Activated CD4-positive, alpha-beta T cell treated with anti-CD3 and anti-CD28 coated beads, Interleukin-10, Interleukin-2, amounts not matched to agents 100 ng/mL and 50 ng/mL, durations not matched to agents 16 hours and 8 hours (primary cell): ENCODE results near the gene EFHD1.
"Not testable (repeated sequence)": the region's sequence is repeated elsewhere in the genome, so short reads cannot be mapped to it uniquely, and the experiment has no call there.

Experiments used
- DNase-seq: peaks from one replicate; pipeline ENCODE4 v3.0.0-alpha.2; 2020

EFHD1 gene

DNA sequence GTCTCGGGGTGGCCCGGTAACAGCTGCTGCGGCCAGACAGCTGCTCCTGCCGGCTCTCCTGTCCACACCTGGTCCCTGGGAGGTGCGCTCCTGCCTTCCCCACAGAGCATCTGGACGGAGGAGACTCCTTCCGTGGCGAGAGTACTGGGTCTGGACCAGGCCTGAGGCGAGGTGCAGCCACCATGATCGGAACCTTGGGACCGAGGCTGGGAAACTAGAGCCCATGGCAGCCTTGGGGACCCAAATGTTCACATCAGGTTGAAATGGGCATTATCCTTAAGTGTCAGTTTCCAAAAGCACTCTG lies 64.4 kb downstream of the EFHD1 start:
- peak; percentile 32 for DNase-seq

DNA sequence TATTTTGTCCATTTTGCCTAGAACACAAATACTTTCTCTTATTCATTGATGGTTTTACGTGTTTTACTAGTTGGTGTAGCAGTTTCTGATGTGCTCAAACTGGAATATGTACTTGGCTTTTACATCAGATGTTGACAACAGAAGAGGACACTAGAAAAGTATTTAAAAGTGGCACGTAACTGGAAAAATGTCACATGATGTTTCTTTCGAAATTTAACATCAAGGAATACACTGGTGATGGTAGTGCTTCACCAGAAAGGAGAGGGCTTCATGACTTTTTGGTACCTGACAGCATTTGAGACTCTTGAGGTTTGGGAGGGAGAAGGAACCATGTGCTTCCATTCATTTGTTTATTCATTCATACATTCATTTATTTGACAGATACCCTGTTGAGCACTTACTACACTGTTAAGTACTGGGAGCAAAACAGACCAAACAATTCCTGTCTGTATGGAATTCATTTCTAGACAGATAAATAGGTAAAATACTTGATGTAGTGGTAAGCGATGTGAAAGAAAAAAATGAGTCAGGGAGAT lies 65.2 kb downstream of the EFHD1 start:
- DNase-seq = no peak

DNA sequence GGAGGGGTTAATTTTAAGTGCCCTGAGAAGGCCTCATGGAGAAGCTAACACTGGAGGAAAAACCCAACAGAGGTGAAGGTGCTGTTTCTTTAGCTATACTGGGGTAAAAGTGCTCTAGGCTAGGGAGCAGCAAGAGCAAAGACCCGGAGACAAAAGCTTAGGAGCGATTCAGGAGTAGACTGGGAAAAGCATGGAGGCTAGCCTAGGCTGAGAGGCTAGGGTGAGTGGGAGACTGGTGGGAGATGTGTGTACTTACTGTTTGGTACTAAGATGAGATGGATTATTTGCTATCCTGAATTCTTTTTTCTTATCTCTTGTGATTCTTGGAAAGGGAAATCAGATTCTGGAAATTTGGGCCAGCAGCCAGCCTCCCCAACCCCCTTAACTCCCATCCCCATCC lies 65.7 kb downstream of the EFHD1 start:
- DNase-seq = no peak

DNA sequence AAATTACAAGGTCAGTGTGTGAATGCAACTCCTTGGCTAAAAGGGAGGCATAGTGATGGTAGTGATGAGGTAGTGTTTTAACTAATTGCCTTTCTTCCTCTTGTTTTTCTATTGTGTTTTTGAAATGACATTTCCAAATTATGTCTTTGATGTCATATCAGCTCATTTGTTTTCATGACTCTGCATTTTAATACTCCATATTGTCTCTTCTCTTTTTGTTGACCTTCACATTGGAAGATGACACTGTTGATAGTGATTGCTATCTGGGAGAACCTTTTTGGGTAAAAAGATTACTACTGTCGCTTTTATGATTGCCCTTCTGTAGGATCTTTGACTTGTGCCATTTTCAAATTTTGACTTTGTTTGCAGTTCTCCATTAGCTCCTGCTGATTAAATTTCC lies 66.8 kb downstream of the EFHD1 start:
- DNase-seq = no peak

DNA sequence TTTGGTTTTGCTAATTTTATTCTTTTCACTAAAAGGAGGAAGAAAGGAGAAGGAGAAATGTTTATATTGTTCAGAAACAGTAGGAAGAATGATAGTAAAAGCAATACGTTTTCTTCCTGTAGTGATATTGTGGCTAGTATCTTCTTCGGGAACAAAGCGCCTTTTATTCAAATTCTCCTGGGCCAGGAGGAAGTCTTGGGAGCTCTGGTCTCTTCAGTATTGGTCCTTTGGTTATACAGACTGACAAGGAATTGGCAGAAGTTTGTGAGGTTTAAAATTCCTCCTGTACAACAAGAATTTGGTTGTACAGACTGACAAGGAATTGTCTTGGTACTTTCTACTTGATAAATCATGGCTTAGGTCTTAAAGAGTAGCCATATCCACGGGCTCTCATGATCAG lies 73.7 kb downstream of the EFHD1 start:
- DNase-seq = no peak

DNA sequence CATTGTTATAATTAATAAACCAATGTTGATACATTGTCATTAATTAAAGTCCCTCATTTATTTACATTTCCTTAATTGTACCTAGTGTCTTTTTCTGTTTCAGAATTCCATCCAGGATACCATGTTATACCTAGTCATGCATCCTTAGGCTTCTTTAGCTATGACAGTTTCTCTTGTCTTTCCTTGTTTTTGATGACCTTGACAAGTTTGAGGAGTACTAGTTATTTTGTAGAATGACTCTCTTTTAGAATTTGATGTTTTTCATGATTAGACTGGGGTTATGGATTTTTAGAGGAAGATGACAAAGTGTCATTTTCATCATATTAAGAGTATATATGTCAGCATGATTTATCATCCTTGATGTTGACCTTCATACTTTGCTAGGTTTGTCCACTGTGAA lies 80.1 kb downstream of the EFHD1 start:
- DNase-seq = no peak

DNA sequence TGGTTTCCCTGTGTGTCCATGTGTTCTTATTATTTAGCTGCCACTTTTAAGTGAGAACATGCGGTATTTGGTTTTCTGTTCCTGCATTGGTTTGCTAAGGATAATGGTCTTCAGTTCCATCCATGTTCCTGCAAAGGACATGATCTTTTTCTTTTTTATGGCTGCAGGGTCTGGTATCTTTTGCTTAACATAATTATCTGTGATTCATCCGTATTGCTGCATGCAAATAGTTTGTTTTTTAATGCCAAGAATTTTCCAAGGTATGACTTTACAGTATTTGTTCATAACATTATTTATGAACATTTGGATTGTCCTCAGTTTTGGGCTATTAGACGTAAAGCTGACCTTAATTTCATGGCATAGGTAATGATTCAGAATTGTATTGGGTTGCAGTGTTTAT lies 81.6 kb downstream of the EFHD1 start:
- DNase-seq = no peak

DNA sequence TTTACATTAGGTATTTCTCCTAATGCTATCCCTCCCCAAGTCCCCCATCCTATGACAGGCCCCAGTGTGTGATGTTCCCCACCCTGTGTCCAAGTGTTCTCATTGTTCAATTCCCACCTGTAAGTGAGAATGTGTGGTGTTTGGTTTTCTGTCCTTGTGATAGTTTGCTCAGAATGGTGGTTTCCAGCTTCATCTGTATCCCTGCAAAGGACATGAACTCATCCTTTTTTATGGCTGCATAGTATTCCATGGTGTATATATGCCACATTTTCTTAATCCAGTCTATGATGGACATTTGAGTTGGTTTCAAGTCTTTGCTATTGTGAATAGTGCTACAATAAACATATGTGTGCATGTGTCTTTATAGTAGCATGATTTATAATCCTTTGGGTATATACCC lies 86.7 kb downstream of the EFHD1 start:
- DNase-seq = not testable (repeated sequence)

DNA sequence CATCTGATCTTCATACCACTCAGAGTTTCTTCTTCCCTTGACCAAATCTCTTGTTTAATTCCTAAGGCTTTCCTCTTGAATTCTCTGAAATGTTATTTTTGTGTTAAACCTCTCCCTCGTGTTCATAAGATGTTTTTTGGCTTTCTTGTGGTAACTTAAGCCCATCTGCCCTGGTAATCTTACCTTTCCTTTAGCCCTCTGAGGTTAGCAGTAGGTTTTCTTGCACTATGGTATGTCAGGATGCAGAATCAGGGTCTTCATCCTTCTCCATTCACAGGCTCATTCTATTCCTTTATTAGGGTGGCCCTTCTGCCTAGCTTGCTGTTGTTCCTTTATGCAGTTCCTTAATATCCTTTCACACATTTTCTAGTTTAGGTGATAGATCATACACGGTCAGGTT lies 87.9 kb downstream of the EFHD1 start:
- no peak for DNase-seq

DNA sequence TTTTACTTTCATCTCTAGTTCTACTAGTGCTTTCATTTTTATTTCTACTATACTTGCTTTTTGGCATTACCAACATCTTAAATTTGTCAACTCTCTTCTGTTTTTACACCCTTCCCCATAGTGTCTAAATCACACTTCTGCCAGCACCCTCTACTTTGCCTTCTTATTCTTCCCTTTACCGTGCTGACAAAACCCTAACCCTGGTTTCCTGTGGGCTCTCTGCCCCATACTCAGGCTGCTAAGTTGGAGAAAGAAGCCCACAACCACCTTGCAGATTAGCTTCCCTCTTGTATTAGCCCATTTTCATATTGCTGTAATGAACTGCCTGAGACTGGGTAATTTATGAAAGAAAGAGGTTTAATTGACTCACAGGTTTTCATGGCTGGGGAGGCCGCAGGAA lies 88.5 kb downstream of the EFHD1 start:
- DNase-seq = peak; percentile 15

DNA sequence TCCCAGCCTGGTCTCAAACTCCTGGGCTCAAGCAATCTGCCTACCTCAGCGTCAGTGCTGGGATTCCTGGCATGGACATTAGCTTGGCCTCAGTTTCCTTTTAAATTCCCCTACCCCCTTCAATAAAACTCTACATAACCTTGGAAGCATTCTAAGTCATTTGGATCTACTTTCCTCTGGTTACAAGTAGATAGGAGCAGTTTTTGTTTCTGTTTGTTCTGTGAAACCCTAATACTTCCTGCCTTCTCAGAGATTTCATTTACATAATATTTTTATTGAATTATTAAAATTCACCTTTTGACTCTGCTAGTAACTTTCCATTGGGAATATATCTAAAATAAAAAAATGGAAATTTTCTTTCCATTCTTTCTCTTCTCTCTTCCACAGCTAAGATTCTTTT lies 89.6 kb downstream of the EFHD1 start:
- DNase-seq = no peak

DNA sequence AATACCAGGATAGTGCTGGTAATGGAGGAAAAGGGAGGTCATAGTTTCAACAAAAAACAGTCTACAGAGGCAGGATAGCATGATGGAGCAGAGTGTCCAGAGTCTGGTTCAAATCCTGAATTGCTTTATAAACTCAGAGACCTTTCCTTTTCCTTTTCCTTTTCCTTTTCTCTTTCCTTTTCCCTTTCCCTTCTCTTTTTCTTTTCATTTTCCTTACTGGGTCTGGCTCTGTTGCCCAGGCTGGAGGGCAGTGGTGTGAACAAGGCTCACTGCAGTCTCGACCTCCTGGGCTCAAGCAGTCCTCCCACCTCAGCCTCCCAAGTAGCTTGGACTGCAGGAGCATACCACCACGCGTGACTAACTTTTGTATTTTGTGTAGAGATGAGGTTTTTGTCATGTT lies 95.4 kb downstream of the EFHD1 start:
- no peak for DNase-seq

DNA sequence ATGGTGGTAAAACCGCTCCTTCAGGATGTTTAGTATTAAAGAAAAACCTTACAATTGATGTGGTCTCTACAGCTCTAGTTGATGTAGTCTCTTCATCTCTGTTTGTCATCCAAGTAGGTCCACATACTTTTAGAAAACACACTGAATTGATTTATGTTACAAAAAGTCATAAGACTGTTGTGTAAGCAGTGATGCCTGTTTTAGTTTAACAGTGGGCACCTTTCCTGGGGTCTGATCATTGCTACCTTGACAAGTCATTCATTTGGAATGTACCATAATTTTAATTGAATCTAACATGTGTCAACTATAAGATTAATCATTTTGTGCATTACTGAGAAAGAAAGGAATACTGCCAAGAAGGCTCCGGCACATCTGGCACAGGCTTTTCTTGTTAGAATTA lies 98.1 kb downstream of the EFHD1 start:
- DNase-seq = no peak
